ENCODE data around the gene DLL4. TPM values are rescaled to one million over a fixed set of nuclear protein-coding genes. Genes with fewer than 3 reads are reported as not detected.
"Not testable (repeated sequence)": the region's sequence is repeated elsewhere in the genome, so short reads cannot be mapped to it uniquely, and the experiment has no call there.

Gene DLL4
- total and polyA plus RNA-seq, 9 donors: 2.6 to 15.7 (median 7.9) TPM

GRCh38 chr15:40960151-40960885 is 31.2 kb downstream of the DLL4 start:
- 78 to 83% (median 81%) methylated on average over 16 of the region's 16 CpGs for WGBS, 3 donors
- H3K27me3 ChIP-seq: no peaks in the 10 kb centered on the region
- no peak for DNase-seq
- H3K27ac ChIP-seq: no peak overlapping the region
- no peak overlapping the region for H3K4me3 ChIP-seq
- no peaks in the 10 kb centered on the region for H3K9me3 ChIP-seq
- H3K36me3 ChIP-seq: no peaks in the 10 kb centered on the region
- H3K4me1 ChIP-seq (ENCODE audit: insufficient read depth): no peaks in the 10 kb centered on the region
- intact Hi-C loops (cut with DNase I): no loop called here
- TF ChIP-seq CTCF (IDR thresholded peaks at IDR 0.05): no peak
- TF ChIP-seq EP300 (IDR thresholded peaks at IDR 0.05): no peak
- TF ChIP-seq POLR2A (IDR thresholded peaks at IDR 0.05): no peak

GRCh38 chr15:40960925-40961324 is 31.8 kb downstream of the DLL4 start:
- 89 to 96% (median 95%) methylated on average over 11 of the region's 11 CpGs for WGBS, 3 donors

GRCh38 chr15:40961740-40962139 is 32.6 kb downstream of the DLL4 start:
- H3K27me3 ChIP-seq; DNase-seq; H3K27ac ChIP-seq; intact Hi-C loops (cut with DNase I); H3K4me3 ChIP-seq; H3K9me3 ChIP-seq; H3K36me3 ChIP-seq; H3K4me1 ChIP-seq (ENCODE audit: insufficient read depth): not testable (repeated sequence)
- 91 to 93% (median 91%) methylated on average over 19 to 25 of the region's 25 CpGs for WGBS, 3 donors

More at GRCh38 chr15:40960925-40961324, 31.8 kb downstream of the DLL4 start:
- no peaks in the 10 kb centered on the region for H3K36me3 ChIP-seq
- H3K4me3 ChIP-seq: no peak overlapping the region
- DNase-seq: no peak
- TF ChIP-seq POLR2A (IDR thresholded peaks at IDR 0.05) (no peak), CTCF (IDR thresholded peaks at IDR 0.05) (no peak), EP300 (IDR thresholded peaks at IDR 0.05) (no peak)
- intact Hi-C loops (cut with DNase I): no loop called here
- no peaks in the 10 kb centered on the region for H3K9me3 ChIP-seq
- H3K27ac ChIP-seq: no peak overlapping the region
- no peaks in the 10 kb centered on the region for H3K27me3 ChIP-seq
- H3K4me1 ChIP-seq (ENCODE audit: insufficient read depth): peaks cover 4% of the 10 kb centered on the region

GRCh38 chr15:40962317-40962716 is 33.2 kb downstream of the DLL4 start:
- 94 to 96% (median 95%) methylated on average over 14 of the region's 14 CpGs for WGBS, 3 donors
- H3K36me3 ChIP-seq; DNase-seq; H3K9me3 ChIP-seq; H3K4me3 ChIP-seq; intact Hi-C loops (cut with DNase I); H3K27ac ChIP-seq; H3K27me3 ChIP-seq; H3K4me1 ChIP-seq (ENCODE audit: insufficient read depth): not testable (repeated sequence)

- intact Hi-C loops (cut with DNase I): no loop called here
- 89 to 92% (median 89%) methylated on average over 12 of the region's 12 CpGs for WGBS, 3 donors
- H3K9me3 ChIP-seq: no peaks in the 10 kb centered on the region
- no peak for DNase-seq
- no peak for TF ChIP-seq EP300 (IDR thresholded peaks at IDR 0.05)
- no peak for TF ChIP-seq POLR2A (IDR thresholded peaks at IDR 0.05)
- no peak for TF ChIP-seq CTCF (IDR thresholded peaks at IDR 0.05)
- peaks cover 8% of the 10 kb centered on the region for H3K4me1 ChIP-seq (ENCODE audit: insufficient read depth)
- H3K27ac ChIP-seq: no peak overlapping the region
- H3K36me3 ChIP-seq: no peaks in the 10 kb centered on the region
- H3K4me3 ChIP-seq: no peak overlapping the region
- H3K27me3 ChIP-seq: no peaks in the 10 kb centered on the region
These were observed 34.1 kb downstream of the DLL4 start for GRCh38 chr15:40963201-40963600.

Measured in ovary (tissue), 9 donors.